Hepatocyte (in vitro differentiated cells): ENCODE measurements around the gene RNF7. TPM values are rescaled to one million over a fixed set of nuclear protein-coding genes. Genes with fewer than 3 reads are reported as not detected.
"Not testable (repeated sequence)": the region's sequence is repeated elsewhere in the genome, so short reads cannot be mapped to it uniquely, and the experiment has no call there.

Experiments
- DNase-seq: peaks from one replicate; pipeline ENCODE4 v3.0.0-alpha.2; 2016; ENCODE audit warnings: low spot score
- H2AFZ ChIP-seq: fragments of 200-600 bp; sonication (generic); 2 replicates; pipeline ENCODE4 v1.6.0; 2016; ENCODE audit warnings: antibody characterized with exemption, mild to moderate bottlenecking
- H3K27ac ChIP-seq: fragments of 200-600 bp; sonication (generic); 2 replicates; pipeline ENCODE4 v1.5.1; 2016; ENCODE audit warnings: mild to moderate bottlenecking
- H3K27me3 ChIP-seq: fragments of 200-600 bp; sonication (generic); 2 replicates; pipeline ENCODE4 v1.6.1; 2016
- H3K36me3 ChIP-seq: fragments of 200-600 bp; sonication (generic); replicated peaks from 2 replicates; pipeline ENCODE4 v1.5.1; 2016; ENCODE audit warnings: low read depth; ENCODE audit not compliant: insufficient read depth
- H3K4me1 ChIP-seq: fragments of 200-600 bp; sonication (generic); 2 replicates; pipeline ENCODE4 v1.5.1; 2016; ENCODE audit warnings: mild to moderate bottlenecking, moderate library complexity; ENCODE audit not compliant: insufficient read depth
- H3K4me2 ChIP-seq: fragments of 200-600 bp; sonication (generic); 2 replicates; pipeline ENCODE4 v1.6.0; 2016
- H3K4me3 ChIP-seq: fragments of 200-600 bp; sonication (generic); 2 replicates; pipeline ENCODE4 v1.5.1; 2016; ENCODE audit warnings: mild to moderate bottlenecking
- H3K79me2 ChIP-seq: fragments of 200-600 bp; sonication (generic); 2 replicates; pipeline ENCODE4 v1.6.0; 2017; ENCODE audit warnings: mild to moderate bottlenecking
- H3K9me2 ChIP-seq: fragments of 200-600 bp; sonication (generic); replicated peaks from 2 replicates; pipeline ENCODE4 v1.6.0; 2017; ENCODE audit warnings: mild to moderate bottlenecking; ENCODE audit not compliant: insufficient read depth
- H3K9me3 ChIP-seq: fragments of 200-600 bp; sonication (generic); 2 replicates; pipeline ENCODE4 v1.5.1; 2016; ENCODE audit warnings: low read depth, mild to moderate bottlenecking
- H4K20me1 ChIP-seq: fragments of 200-600 bp; sonication (generic); 2 replicates; pipeline ENCODE4 v1.6.0; 2016; ENCODE audit warnings: mild to moderate bottlenecking; ENCODE audit not compliant: insufficient read depth, poor library complexity, severe bottlenecking
- EZH2 ChIP-seq: fragments of 200-600 bp; sonication (generic); IDR thresholded peaks from 2 replicates; pipeline ENCODE4 v1.6.1; 2016; ENCODE audit warnings: antibody characterized with exemption, mild to moderate bottlenecking, borderline replicate concordance
- EZH2phosphoT487 ChIP-seq: fragments of 200-600 bp; sonication (generic); IDR thresholded peaks from one replicate; pipeline ENCODE4 v1.6.1; 2018; ENCODE audit warnings: antibody characterized with exemption, mild to moderate bottlenecking, low read depth, moderate library complexity; ENCODE audit not compliant: unreplicated experiment, severe bottlenecking
- WGBS: methylation state at CpG from one replicate; pipeline ENCODE4 v1.1.6; 2016; ENCODE audit warnings: low lambda C conversion rate; ENCODE audit errors: missing lambda C conversion rate; 5-methylcytosine and 5-hydroxymethylcytosine counted together
- polyA plus RNA-seq: library from polyadenylated mRNA; unstranded; fragments of >200 nt; fragmentation: Nextera tagmentation; extraction: Ambion mirVana; gene quantifications from 2 replicates; pipeline ENCODE4 v1.2.1, GENCODE V29; 2016
- total RNA-seq: library from RNA; depleted of rRNA; stranded (reverse); fragments of >200 nt; gene quantifications from 2 replicates; pipeline ENCODE4 v1.2.3, GENCODE V29; 2014
- TF ChIP-seq, protein P1 (sequence below): fragments of 200-600 bp; sonication (generic); IDR thresholded peaks from 2 replicates; pipeline ENCODE4 v1.5.1; 2016; ENCODE audit warnings: antibody characterized with exemption, mild to moderate bottlenecking; ENCODE audit not compliant: poor library complexity

The RNF7 gene
- 176 and 188 TPM in 2 replicates for total RNA-seq
- 212 and 222 TPM in 2 replicates for polyA plus RNA-seq

DNA sequence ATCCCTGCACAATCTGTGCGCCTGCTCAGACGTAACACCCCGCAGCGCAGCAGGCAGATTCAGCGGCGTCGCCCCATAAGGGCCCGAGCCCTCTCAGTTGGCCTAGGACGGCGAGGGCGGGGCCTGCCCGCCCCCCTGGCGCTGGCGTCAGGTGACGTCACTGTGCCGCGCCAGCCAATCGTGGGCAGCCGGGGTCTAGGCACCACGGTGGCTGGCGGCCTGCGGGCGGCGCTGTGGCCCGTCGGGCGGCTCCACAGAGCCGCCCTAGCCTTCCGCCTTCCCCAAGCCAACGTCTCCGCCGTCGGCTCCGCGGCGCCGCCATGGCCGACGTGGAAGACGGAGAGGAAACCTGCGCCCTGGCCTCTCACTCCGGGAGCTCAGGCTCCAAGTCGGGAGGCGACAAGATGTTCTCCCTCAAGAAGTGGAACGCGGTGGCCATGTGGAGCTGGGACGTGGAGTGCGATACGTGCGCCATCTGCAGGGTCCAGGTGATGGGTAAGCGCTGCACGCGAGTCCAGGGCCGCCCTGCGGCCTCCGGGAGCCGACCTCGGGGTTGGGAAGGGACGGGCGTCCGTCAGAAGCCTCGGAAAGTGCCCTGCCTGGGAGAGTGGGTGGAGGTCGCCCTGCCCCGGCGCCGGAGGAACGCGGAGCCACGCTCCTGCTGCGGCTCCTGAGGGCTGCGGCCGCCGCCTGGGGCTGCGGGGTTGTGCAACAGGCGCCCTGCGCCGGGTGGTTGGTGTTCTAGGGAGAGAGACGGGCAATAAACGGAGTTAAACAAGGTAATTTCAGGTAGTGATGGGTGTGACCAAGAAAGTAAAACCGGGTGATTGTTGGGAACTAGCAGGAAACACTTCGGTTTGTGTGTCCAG, at the start of gene RNF7:
Gene RNF7, plus strand, starts transcription at position 277 of the 869 bp plus-strand sequence. Its CDS starts 44 bp downstream, at position 321.
- WGBS = under 1% methylated on average over 78 of the region's 81 CpGs
- Histone ChIP-seq H3K36me3 (no peaks in the 10 kb centered on the region), H3K27ac (peak within 1 kb of the TSS; percentile 96), H3K4me1 (peaks cover 27% of the 10 kb centered on the region), H4K20me1 (peaks cover 14% of the 10 kb centered on the region), H3K9me3 (no peaks in the 10 kb centered on the region), H3K4me2 (peak within 1 kb of the TSS; percentile 73), H3K79me2 (peaks cover 44% of the 10 kb centered on the region), H3K9me2 (no peaks in the 10 kb centered on the region), H3K4me3 (peak within 1 kb of the TSS; percentile 44), H3K27me3 (no peaks in the 10 kb centered on the region), H2AFZ (peak within 1 kb of the TSS; percentile 84)
- peak; percentile 98 for DNase-seq
- TF ChIP-seq, protein P1, sequence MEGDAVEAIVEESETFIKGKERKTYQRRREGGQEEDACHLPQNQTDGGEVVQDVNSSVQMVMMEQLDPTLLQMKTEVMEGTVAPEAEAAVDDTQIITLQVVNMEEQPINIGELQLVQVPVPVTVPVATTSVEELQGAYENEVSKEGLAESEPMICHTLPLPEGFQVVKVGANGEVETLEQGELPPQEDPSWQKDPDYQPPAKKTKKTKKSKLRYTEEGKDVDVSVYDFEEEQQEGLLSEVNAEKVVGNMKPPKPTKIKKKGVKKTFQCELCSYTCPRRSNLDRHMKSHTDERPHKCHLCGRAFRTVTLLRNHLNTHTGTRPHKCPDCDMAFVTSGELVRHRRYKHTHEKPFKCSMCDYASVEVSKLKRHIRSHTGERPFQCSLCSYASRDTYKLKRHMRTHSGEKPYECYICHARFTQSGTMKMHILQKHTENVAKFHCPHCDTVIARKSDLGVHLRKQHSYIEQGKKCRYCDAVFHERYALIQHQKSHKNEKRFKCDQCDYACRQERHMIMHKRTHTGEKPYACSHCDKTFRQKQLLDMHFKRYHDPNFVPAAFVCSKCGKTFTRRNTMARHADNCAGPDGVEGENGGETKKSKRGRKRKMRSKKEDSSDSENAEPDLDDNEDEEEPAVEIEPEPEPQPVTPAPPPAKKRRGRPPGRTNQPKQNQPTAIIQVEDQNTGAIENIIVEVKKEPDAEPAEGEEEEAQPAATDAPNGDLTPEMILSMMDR = peak; percentile 98
- no peak for TF ChIP-seq EZH2phosphoT487
- no peak for TF ChIP-seq EZH2

DNA sequence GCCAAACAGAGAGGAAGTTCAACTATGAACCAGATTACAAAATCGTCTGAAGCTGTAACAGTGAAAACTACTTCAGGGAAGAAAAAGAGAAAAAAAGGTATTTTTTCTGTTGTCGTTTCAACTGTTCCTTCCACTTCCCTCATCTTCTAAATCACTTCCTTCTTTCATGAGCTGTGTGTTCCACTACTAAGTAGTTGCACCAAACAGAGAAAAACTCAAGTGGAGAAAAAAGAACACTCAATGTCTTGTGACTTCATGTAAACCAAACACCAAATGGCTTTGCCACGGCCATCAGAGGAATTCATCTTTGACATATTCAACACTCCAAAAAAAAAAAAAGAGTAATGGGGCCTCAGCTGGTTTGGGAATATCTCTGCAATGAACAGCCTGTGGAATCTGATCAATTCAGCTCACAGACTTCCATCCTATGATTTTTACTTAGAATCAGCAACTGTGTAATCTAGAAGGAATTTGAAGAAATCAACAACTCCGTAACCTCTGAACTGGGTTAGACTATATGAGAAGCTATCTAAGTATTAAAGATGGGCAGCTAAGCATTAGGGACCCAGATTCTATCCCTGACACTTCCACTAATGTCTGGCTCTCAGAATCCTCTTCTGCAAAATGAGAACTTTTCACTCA, 47.5 kb upstream of the RNF7 start:
- no peaks in the 10 kb centered on the region for H3K79me2 ChIP-seq
- no peaks in the 10 kb centered on the region for H3K9me3 ChIP-seq
- no peak overlapping the region for H3K4me2 ChIP-seq
- H3K4me3 ChIP-seq = no peak overlapping the region
- no peaks in the 10 kb centered on the region for H3K36me3 ChIP-seq
- DNase-seq = no peak
- no peak overlapping the region for H3K27ac ChIP-seq
- no peaks in the 10 kb centered on the region for H3K4me1 ChIP-seq
- H3K9me2 ChIP-seq = no peaks in the 10 kb centered on the region
- no peaks in the 10 kb centered on the region for H3K27me3 ChIP-seq
- WGBS = 88% methylated on average over 4 of the region's 4 CpGs
- TF ChIP-seq, protein P1 = no peak
- TF ChIP-seq EZH2 = no peak
- TF ChIP-seq EZH2phosphoT487 = no peak
- H2AFZ ChIP-seq = no peak overlapping the region
- no peaks in the 10 kb centered on the region for H4K20me1 ChIP-seq

DNA sequence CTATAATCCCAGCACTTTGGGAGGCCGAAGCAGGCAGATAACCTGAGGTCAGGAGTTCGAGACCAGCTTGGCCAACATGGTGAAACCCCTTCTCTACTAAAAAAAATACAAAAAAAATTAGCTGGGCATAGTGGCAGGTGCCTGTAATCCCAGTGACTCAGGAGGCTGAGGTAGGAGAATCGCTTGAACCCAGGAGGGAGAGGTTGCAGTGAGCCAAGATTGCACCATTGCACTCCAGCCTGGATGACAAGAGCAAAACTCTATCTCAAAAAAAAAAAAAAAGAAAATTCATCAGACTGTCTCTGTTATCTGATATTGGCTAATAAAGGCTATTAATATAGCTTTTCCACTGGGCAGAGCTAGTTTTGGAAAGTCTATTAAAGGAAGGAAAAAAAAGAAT, 46.6 kb upstream of the RNF7 start:
- not testable (repeated sequence) for H3K9me2 ChIP-seq, H3K4me1 ChIP-seq, H2AFZ ChIP-seq, H3K27me3 ChIP-seq, H3K9me3 ChIP-seq, H3K36me3 ChIP-seq, H3K4me2 ChIP-seq, H3K79me2 ChIP-seq, H3K27ac ChIP-seq, H3K4me3 ChIP-seq, DNase-seq, H4K20me1 ChIP-seq
- 97% methylated on average over 3 of the region's 3 CpGs for WGBS

DNA sequence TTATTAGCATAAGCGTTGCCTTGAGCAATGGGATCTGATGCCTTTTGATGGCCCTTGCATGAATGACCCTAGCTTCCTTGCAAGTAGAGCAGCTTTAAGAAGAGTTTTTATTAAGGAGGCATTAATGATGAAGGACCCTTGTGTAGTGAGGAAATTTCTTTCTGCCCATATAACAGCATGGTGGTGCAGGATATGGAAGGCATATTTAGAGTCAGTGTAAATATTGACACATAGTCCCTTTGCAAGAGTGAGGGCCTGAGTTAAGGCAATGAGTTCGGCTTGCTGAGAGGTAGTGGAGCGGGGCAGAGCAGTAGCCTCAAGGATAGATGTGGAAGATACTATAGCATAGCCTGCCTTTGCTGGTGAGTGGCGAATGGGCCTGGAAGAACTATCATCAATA, 45.1 kb upstream of the RNF7 start:
- not testable (repeated sequence) for H3K79me2 ChIP-seq, H3K36me3 ChIP-seq, H4K20me1 ChIP-seq, H3K27ac ChIP-seq, H2AFZ ChIP-seq, H3K9me3 ChIP-seq, H3K4me1 ChIP-seq, H3K4me3 ChIP-seq, H3K27me3 ChIP-seq, H3K9me2 ChIP-seq, DNase-seq, H3K4me2 ChIP-seq
- WGBS = 93% methylated on average over 4 of the region's 4 CpGs
